Fibroblast of upper back skin (primary cell): ENCODE results near the gene PLEK2.
A peak's percentile ranks its signal among the peaks of the same experiment; 100 is the strongest.

Source experiments
- DNase-seq: peaks from one replicate; pipeline ENCODE4 v3.0.0-alpha.2; 2013

The PLEK2 gene

GRCh38 chr14:67395876-67396189 is 16.1 kb downstream of the PLEK2 start:
- no peak for DNase-seq

- DNase-seq, result no peak
These were observed 16.7 kb downstream of the PLEK2 start for GRCh38 chr14:67395086-67395875.

- DNase-seq, result no peak
These were observed 18.3 kb downstream of the PLEK2 start for GRCh38 chr14:67393689-67394088.

GRCh38 chr14:67392800-67393199 is 19.2 kb downstream of the PLEK2 start:
- DNase-seq, result no peak

GRCh38 chr14:67392123-67392522 is 19.8 kb downstream of the PLEK2 start:
- no peak for DNase-seq

- DNase-seq, result no peak
These were observed 20.7 kb downstream of the PLEK2 start for GRCh38 chr14:67391268-67391667.

GRCh38 chr14:67389811-67390534 is 22.0 kb downstream of the PLEK2 start:
- DNase-seq, result no peak

- DNase-seq, result no peak
These were observed 22.7 kb downstream of the PLEK2 start for GRCh38 chr14:67389275-67389674.

- DNase-seq, result no peak
These were observed 24.8 kb downstream of the PLEK2 start for GRCh38 chr14:67387195-67387594.

- no peak for DNase-seq
These were observed 26.3 kb downstream of the PLEK2 start for GRCh38 chr14:67385618-67386017.

GRCh38 chr14:67385120-67385519 is 26.8 kb downstream of the PLEK2 start:
- no peak for DNase-seq

- DNase-seq, result no peak
These were observed 34.0 kb downstream of the PLEK2 start for GRCh38 chr14:67377916-67378315.

- no peak for DNase-seq
These were observed 38.6 kb downstream of the PLEK2 start for GRCh38 chr14:67373347-67373746.

GRCh38 chr14:67372833-67373232 is 39.1 kb downstream of the PLEK2 start:
- DNase-seq, result no peak

- DNase-seq, result no peak
These were observed 40.5 kb downstream of the PLEK2 start for GRCh38 chr14:67371247-67372148.

- DNase-seq, result no peak
These were observed 41.1 kb downstream of the PLEK2 start for GRCh38 chr14:67370830-67371229.

- DNase-seq, result no peak
These were observed 46.5 kb downstream of the PLEK2 start for GRCh38 chr14:67365476-67365875.

- no peak for DNase-seq
These were observed 51.3 kb downstream of the PLEK2 start for GRCh38 chr14:67360470-67361206.

- peak; percentile 99 for DNase-seq
These were observed 52.0 kb downstream of the PLEK2 start, which contains the start of the genes ATP6V1D and EIF2S1 for GRCh38 chr14:67359775-67360469. TSS of gene ATP6V1D (minus strand) at chr14:67359804. CDS start at chr14:67359698, 106 bp downstream. TSS of gene EIF2S1 (plus strand) at chr14:67360328. CDS start at chr14:67364768, 4,440 bp downstream.

- DNase-seq, result peak; percentile 55
These were observed 52.8 kb downstream of the PLEK2 start for GRCh38 chr14:67358924-67359774.

GRCh38 chr14:67357969-67358354 is 54.0 kb downstream of the PLEK2 start:
- no peak for DNase-seq
